ENCODE measurements around the gene BEX5.

- no peak for TF ChIP-seq CTCF (conservative IDR thresholded peaks at IDR 0.05; ENCODE audit: low read depth, low read length)
- no peak for TF ChIP-seq EZH2 (IDR thresholded peaks at IDR 0.05; ENCODE audit: borderline replicate concordance, low read depth, low read length, poor library complexity, severe bottlenecking)
Measured at GRCh38 chrX:102138064-102138463, 17.7 kb downstream of the BEX5 start.
